ENCODE data around the gene SYT1. TPM values are rescaled to one million over a fixed set of nuclear protein-coding genes. Genes with fewer than 3 reads are reported as not detected.

The SYT1 gene
- total RNA-seq, 4 donors from 2014 or later, result 1.4 to 4.1 (median 1.8) TPM

DNA sequence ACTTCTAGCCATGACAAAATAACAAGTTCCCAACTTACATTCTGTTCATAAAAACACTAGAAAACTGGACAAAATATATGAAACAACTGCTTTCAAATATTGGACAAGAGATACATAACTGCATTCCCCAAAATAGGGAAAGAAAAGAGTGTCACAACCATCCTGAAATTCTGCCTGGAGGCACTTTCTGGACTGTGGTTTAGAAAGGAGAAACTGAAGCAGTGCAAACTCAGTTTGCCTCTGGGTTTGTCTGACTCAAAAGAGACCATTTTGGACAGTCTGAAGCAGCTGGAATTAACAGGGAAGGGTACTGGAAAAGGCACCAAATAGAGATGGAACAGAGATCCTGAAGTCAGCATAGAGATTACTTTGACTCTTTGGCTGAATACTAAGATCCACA is 11.3 kb upstream of the SYT1 start:
- TF ChIP-seq, protein P1, sequence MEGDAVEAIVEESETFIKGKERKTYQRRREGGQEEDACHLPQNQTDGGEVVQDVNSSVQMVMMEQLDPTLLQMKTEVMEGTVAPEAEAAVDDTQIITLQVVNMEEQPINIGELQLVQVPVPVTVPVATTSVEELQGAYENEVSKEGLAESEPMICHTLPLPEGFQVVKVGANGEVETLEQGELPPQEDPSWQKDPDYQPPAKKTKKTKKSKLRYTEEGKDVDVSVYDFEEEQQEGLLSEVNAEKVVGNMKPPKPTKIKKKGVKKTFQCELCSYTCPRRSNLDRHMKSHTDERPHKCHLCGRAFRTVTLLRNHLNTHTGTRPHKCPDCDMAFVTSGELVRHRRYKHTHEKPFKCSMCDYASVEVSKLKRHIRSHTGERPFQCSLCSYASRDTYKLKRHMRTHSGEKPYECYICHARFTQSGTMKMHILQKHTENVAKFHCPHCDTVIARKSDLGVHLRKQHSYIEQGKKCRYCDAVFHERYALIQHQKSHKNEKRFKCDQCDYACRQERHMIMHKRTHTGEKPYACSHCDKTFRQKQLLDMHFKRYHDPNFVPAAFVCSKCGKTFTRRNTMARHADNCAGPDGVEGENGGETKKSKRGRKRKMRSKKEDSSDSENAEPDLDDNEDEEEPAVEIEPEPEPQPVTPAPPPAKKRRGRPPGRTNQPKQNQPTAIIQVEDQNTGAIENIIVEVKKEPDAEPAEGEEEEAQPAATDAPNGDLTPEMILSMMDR (IDR thresholded peaks at IDR 0.05), result no peak
- TF ChIP-seq POLR2A (IDR thresholded peaks at IDR 0.05), result no peak
- Histone ChIP-seq H3K4me1 (no peaks in the 10 kb centered on the region), H3K9me3 (no peaks in the 10 kb centered on the region), H3K27me3 (no peaks in the 10 kb centered on the region), H3K27ac (no peak overlapping the region), H3K4me3 (no peak overlapping the region), H3K36me3 (no peaks in the 10 kb centered on the region)
- no peak for DNase-seq

DNA sequence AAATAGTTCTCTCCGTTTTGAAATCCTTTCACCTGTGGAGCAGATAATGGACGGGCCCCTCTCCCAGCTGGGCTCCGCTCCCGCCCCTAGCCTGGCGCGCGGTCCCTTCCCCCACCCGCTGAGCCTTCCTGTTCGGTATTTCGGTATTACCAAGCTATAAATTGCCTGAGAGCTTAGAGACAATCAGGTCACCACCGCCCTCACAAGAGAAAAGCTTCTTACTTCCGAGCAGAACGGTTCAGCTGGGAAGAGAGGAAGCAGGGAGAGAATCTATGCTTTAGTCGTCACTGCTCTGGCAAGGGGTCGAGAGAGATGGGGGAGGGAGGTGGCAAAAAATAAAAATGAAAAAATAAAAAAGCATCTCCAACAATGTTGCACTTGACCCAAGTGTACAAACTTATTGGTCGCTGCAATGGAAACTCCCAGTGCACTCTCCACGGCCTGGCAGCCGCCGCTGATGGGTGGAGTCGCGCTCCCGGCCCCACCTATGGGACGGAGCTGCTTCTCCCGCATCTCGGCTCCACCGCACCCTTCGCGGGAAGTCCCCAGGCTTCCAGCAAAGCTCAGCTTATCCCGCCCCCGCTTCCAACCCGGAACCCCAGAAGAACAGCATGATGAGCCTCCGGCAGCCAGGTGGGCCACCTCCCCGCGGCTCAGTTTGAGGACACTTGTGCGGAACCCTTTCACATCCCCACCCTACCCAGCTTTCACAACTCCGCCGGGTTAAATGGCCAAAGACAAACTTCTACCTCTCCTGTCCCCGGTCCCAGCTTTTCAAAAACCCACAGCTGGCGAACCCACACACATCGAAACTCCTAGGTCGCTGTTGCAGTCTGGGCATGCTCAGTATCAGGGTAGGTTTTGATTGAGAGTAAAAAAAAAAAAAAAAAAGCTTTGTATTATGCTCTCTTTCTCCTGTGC is 832 bp upstream of the SYT1 start:
- H3K27ac ChIP-seq, result peak overlapping the region in 1 of 4 donors; percentile 5
- TF ChIP-seq, protein P1 (IDR thresholded peaks at IDR 0.05), result no peak
- H3K9me3 ChIP-seq, result no peaks in the 10 kb centered on the region
- no peaks in the 10 kb centered on the region for H3K27me3 ChIP-seq
- DNase-seq, result peak; percentile 16 to 59 (median 51)
- H3K4me1 ChIP-seq, result peaks cover 0 to 17% (median 0%) of the 10 kb centered on the region in 4 donors
- H3K4me3 ChIP-seq, result peak overlapping the region; percentile 26 to 49 (median 40)
- no peaks in the 10 kb centered on the region for H3K36me3 ChIP-seq

DNA sequence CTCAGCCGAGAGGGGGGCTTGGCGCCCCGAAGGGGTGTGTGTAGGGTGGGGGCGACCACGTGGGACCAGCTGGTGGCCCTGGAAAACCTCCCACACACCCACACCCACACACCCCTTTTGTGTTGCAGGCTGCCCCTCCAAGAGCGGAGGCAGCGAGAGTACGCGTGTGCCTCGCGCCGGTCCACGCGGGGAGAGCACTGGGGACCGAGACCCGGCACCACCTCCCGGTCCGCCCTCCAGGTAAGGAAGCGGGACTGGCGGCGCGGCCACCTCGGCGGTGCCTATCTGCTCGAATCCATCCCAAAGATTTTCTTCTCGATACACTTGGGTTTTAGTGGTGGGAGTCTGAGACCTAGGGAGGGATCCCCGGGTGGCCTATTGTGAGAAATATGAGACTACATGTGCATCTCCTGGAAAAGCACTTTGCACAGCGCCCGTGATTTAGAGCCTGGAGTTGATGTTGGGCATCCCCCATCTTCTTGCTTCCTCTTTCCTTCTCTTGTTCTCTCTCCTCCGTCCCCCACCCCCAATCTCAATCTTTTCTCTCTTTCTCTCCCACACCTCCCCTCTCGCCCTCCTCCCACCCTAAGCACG is 393 bp downstream of the SYT1 start:
- Histone ChIP-seq H3K27ac (no peak overlapping the region), H3K36me3 (no peaks in the 10 kb centered on the region), H3K27me3 (no peaks in the 10 kb centered on the region), H3K4me1 (peaks cover 0 to 17% (median 0%) of the 10 kb centered on the region in 4 donors), H3K9me3 (no peaks in the 10 kb centered on the region), H3K4me3 (peak overlapping the region; percentile 26 to 49 (median 34))
- no peak for TF ChIP-seq POLR2A (IDR thresholded peaks at IDR 0.05)
- TF ChIP-seq, protein P1 (IDR thresholded peaks at IDR 0.05), result no peak
- DNase-seq, result peak in 1 of 3 donors; percentile 43

DNA sequence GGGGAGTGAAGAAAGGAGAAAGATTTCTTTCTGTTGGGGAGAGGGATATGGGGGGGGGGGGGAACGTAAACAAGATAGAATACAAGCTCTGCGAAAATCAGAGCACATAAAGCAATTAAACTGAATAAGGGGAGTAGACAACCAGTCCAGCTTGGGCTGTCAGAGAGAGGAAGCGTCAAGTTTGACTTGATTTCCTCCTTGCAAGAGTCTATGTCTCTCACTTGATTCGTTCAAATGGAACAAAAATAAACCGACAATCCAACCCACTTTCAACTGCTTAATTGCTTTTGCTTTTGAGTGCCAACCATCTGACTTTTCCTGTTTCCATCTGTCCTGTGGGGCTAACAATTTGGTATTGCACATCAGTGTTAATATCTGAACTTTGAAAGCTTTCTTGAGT is 942 bp downstream of the SYT1 start:
- Histone ChIP-seq H3K27me3 (no peaks in the 10 kb centered on the region), H3K4me1 (peaks cover 0 to 17% (median 0%) of the 10 kb centered on the region in 4 donors), H3K27ac (no peak overlapping the region), H3K9me3 (no peaks in the 10 kb centered on the region), H3K4me3 (no peak overlapping the region), H3K36me3 (no peaks in the 10 kb centered on the region)
- DNase-seq, result no peak
- TF ChIP-seq, protein P1 (IDR thresholded peaks at IDR 0.05), result no peak
- TF ChIP-seq POLR2A (IDR thresholded peaks at IDR 0.05), result no peak

DNA sequence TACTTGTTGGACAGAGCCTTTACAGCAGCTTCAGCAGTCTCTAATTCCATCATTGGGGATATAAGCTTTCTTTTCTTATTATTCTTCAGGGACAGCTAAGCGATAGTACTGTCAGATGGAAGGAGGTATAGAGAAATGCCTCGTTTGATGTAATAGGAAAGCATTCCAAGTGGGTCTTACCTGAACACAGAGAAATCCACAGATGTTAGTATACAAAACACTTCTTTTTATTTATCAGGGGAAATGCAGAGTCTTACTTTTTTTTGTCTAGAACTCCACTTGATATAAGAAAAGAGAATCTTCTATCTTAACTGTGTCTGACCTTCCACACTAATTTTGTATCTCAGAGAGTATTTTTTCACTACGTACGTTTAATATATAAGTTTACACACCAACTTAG is 1.9 kb downstream of the SYT1 start:
- Histone ChIP-seq H3K27me3 (no peaks in the 10 kb centered on the region), H3K27ac (no peak overlapping the region), H3K4me1 (peaks cover 0 to 17% (median 0%) of the 10 kb centered on the region in 4 donors), H3K4me3 (no peak overlapping the region), H3K36me3 (no peaks in the 10 kb centered on the region), H3K9me3 (no peaks in the 10 kb centered on the region)
- DNase-seq, result no peak
- TF ChIP-seq, protein P1 (IDR thresholded peaks at IDR 0.05), result no peak
- no peak for TF ChIP-seq POLR2A (IDR thresholded peaks at IDR 0.05)

All from Peyer's patch (tissue), 4 donors.